GM19452 (cell line): ENCODE measurements around the gene SLC9A2.

Experiments used
- ATAC-seq: cut with Tn5 transposase; IDR thresholded peaks from one replicate; pipeline ENCODE4 v1.9.1; 2021; ENCODE audit not compliant: unreplicated experiment

The SLC9A2 gene

DNA sequence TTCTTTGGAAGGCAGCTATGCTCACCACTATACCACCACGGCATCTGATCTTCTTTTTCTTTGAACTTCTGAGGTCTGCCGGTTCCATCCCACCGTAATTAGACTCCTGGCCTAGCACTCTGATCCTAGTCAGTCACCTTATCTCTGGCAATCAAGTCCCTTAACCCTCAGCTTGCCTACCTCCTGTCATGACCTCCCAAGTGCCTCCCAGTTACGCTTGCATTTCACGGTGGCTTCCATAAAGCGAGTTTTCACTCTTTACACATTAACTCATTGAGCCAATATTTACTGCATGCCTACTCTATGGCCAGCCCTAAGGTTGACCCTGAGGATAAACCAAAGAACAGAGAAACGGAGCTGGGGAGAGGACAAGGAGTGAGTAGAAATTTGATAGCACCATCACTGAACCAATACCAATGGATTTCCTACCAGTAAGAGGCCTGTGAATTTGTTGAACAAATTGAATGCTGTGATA lies 104.7 kb downstream of the SLC9A2 start:
- no peak for ATAC-seq

DNA sequence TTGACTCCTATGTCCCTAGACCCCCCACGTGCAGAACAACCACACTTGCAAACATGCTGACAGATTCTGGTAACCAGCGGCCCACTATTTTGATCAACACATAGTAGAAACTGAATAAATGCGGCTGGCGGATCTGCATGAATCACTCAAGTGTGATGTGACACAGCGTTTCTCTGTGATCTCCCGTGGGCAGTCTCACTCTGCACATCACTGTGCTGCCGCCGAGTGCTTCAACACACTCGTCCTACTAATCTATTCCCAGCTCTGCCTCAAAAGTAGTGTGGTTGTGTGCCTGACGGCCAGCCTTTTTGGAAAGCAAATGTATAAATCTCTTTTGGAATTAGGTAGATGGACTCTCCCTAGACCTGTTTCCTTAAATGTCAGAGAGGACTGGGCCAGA lies 105.2 kb downstream of the SLC9A2 start:
- ATAC-seq = no peak

- ATAC-seq = no peak
Observed at GRCh38 chr2:102726128-102727087, 107.1 kb downstream of the SLC9A2 start.

GRCh38 chr2:102735416-102736109 lies 116.2 kb downstream of the SLC9A2 start:
- ATAC-seq = no peak

- ATAC-seq = peak; percentile 10
Observed at GRCh38 chr2:102736110-102736409, 116.7 kb downstream of the SLC9A2 start.

DNA sequence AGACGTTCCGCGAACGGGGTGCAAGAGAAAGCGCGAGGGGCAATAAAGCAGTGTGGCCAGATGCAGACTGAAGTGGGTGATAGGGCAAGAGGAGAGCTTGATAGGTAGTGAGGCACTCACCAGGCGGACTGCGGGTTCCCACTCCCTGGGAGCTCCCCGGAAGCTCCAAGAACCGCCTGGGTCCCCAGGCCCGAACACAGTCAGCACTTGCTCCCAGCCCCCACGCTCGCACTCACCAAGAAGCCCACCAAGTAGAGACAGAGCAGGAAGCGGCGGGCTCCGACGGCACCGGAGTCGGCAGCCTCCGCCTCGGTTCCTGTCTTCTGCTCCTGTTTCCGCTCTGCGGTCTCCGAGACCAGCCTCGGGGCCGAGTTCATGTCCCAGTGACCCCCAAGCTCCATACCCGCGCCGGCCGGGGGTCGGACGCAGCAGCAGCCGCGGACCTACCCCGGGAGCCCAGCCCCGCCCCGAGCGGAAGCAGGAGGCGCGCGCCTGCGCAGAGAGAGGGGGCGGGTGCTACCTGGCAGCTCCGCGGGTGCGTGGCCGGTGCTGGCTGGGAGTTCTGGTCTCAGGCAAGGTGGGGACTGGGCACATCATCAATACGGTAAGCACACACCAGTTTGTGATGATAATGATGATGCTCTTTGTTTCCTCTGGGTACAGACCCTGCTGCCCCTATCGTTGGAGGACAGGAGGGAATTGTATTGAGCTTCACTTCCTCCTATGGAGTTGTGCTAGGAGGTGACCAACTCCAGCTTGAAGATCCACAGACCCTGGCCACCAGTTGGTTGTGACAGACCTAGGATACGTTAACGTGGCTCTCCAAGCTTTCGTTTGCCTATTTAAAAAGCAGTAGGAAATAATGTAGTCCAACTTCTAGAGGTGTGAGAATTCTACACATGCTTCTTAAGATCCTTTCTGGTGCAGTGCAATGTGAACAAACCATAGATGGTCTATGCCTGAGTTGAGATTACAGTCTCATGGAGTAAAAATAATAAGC lies 117.4 kb downstream of the SLC9A2 start:
- ATAC-seq = peak; percentile 95

DNA sequence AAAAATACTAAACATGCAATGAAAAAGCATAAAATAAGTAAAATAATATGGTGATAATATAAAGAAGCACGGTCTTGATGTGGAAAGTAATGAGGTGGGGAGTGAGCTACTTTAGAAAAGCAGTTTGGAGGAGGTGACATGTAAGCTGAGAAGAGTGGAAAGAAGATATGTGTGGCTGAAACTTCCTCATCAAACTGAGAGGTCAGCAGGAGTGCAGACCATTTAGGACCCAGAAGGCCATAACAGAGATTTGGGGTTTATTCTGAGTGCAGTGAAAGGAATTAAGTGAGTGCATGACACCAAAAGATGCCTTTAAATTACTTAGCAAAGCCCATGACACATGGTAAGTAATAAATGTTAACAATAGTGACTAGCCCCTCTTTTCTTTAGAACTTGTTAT lies 118.1 kb downstream of the SLC9A2 start:
- ATAC-seq = peak; percentile 47

DNA sequence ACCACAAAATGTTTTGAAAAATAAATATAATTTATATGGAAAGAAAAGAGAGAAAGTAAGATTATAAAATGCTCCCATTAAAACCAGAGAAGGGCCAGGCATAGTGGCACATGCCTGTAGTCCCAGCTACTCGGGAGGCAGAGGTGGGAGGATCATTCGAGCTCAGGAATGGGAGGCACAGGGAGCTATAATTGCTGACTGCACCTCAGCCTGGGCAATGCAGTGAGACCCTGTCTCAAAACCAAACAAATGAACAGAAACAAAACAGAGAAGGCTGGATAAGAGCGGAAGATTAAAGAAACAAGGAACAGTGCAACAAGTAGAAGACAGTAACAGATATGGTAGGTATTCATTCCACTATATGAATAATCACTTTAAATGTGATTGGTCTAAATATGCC lies 123.9 kb downstream of the SLC9A2 start:
- ATAC-seq = no peak

GRCh38 chr2:102748107-102748506 lies 128.8 kb downstream of the SLC9A2 start:
- no peak for ATAC-seq

DNA sequence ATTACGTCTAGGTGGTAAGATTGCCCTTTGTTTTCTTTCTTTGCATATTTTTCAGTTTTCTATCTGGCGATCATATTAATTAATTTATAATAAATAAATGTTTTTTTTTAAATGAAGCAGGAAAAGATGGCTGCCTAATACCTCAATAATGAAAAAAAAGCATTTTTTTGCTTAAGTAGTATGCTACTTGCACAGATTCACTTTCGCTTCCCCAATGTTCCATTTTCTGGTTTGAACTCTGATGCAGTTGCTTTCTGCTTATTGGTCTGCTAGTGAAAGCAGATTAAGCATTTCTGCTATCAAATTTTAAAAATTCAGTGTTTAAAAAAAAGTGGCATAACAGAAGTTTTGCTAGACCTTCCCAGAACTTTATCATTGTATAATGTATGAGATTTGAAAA lies 130.6 kb downstream of the SLC9A2 start:
- no peak for ATAC-seq

DNA sequence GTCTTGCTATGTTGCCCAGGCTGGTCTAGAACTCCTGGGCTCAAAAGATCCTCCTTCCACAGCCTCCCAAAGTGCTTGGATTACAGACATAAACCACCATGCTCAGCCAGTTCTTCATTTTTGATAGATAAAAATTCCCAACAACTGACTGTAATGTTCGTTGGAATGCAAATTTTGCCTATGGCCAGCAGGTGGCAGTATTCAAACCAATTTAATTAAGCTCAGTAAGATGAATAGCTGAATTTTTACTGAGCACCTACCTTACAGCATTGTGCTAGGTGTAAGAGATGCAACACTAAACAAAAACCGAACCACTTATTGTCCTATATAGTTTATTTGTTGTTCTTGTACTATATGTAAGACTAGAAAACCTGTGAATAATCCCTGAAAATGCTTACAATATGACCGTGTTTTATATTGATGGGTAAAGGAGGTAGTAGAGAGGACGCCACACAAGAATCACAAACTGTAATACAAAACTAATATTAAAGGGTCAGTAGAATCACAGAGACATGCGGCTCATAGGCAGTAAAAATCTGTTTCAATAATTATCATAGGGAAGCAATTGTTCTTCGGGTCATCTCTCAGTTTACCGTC lies 134.3 kb downstream of the SLC9A2 start:
- ATAC-seq = no peak

DNA sequence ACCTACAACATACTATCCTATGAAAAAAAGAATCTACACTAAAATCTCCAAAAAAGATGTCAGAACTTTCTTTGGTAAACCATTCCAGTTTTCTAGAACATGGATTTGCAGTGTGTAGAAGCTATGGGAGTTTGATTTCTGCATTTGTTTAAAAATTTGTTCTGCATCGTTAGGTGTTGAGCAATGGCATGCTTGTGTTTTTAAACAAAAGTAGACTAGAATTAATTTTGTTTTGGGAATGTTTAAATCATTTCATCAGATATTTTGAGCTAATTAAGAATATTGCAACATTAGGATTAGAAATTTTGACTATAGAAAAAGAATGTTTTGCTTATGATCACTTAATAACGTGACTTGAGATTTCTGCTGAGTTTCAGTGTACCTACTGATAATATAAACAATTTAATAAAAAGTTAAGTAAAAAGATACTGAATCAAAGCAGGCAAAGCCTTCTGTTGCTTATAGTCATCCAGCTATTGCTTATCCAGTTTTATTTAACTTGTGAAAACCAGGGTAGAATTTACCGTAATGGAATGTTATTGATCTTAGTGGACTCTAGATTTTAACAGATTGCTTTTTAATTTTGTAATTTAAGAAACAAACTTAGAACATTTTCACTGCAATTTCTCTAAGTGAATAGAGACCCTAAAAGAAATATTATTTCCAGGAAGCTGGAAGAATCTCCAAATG lies 135.2 kb downstream of the SLC9A2 start:
- ATAC-seq = no peak

DNA sequence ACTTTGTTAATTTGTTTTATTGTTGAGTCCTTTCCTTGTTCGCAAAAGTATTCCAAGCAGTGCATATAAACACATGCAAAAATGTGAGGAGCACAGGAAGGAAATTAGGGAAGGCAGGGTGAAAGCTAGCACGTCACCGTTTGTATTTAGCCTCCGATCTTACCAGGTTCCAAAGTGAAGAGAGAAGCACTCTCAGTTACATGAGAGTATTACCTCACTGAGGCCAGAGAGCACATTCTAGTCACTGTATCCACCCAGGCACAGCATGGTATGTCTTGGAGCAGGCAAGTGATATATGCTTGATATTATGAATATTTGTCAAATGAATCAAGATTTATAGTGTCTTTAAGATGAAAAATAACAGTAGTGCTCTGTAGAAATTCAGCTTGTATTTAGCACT lies 135.9 kb downstream of the SLC9A2 start:
- ATAC-seq = no peak

- ATAC-seq = no peak
Observed at GRCh38 chr2:102758439-102758838, 139.1 kb downstream of the SLC9A2 start.
